ENCODE data around the gene GMPPA. TPM values are rescaled to one million over a fixed set of nuclear protein-coding genes. Genes with fewer than 3 reads are reported as not detected.

Gene GMPPA
- total and polyA plus RNA-seq, 9 of the 15 experiments (the other 6 are each of a cell fraction or from before 2014, with no cell fraction given): 7.0 to 101 (median 66.7) TPM

- peak in 1 of 4 experiments; percentile 62 for DNase-seq (ENCODE audit: extremely low read depth in 1 of 4, low spot score in 3 of 4)
- intact Hi-C loops (cut with micrococcal nuclease): loop anchor here (1.0 kb wide), 3 partner anchors 11 to 16 kb away; partner anchors contain the start of gene GMPPA
- 13% methylated on average over 5 of the region's 22 CpGs for WGBS (ENCODE audit: insufficient coverage, low coverage, missing lambda C conversion rate)
- Histone ChIP-seq H3K79me2 (ENCODE audit: control insufficient read depth, insufficient read depth, low read length) (peaks cover 14% of the 10 kb centered on the region), H2AFZ (ENCODE audit: low read depth, low read length) (no peak overlapping the region; the same call in 1 of the 2 replicates), H3K9ac (ENCODE audit: insufficient read depth in 1 of 2, low read depth in 2 of 2, low read length in 2 of 2) (peak overlapping the region; percentile 38 to 75; a peak in 2 of 4 replicates), H3K4me1 (replicated peaks in 1 of 2; ENCODE audit: control insufficient read depth in 2 of 2, insufficient read depth in 2 of 2, low read length in 2 of 2) (peaks cover 71 to 98% of the 10 kb centered on the region in 2 experiments), H3K4me2 (ENCODE audit: insufficient read depth, low read length) (peak overlapping the region; percentile 64), H3K4me3 (no peak overlapping the region; the same call in 1 of the 2 replicates), H4K20me1 (replicated peaks; ENCODE audit: control insufficient read depth, insufficient read depth, low read length) (no peaks in the 10 kb centered on the region), H3K27ac (ENCODE audit: extremely low read depth, low read depth, low read length) (peak overlapping the region; percentile 89; the same call in 2 of the 3 replicates), H3K27me3 (ENCODE audit: control insufficient read depth in 2 of 2, insufficient read depth in 2 of 2, low read length in 2 of 2) (no peaks in the 10 kb centered on the region), H3K9me3 (replicated peaks; ENCODE audit: control insufficient read depth, insufficient read depth, low read depth, low read length) (no peaks in the 10 kb centered on the region), H3K9me1 (ENCODE audit: control insufficient read depth, insufficient read depth, low read length) (no peaks in the 10 kb centered on the region), H3K36me3 (ENCODE audit: control insufficient read depth, insufficient read depth, low read length) (peaks cover 20% of the 10 kb centered on the region; the same call in 1 of the 3 replicates)
- POLR2A ChIA-PET: interaction anchor here (1.0 to 3.4 kb wide), 5 partner anchors 9 to 15 kb away, joined by 3 to 37 read pairs (median 6); partner anchors contain the start of gene GMPPA
- no peak for FAIRE-seq
- in situ Hi-C loops (cut with MboI): no loop called here
- no TSS peak for BruUV-seq (replicated peaks)
- CTCF ChIA-PET (ENCODE audit: low intra/inter-chr PET ratio): interaction anchor here (1.3 to 1.4 kb wide), 2 partner anchors 19 to 34 kb away, joined by 3 to 5 read pairs; no protein-coding TSS in a partner anchor
- ATAC-seq: peak; percentile 6; the same call in 2 of the 3 replicates
- no peak for TF ChIP-seq TCFL5 (CRISPR knock-in tag; conservative IDR thresholded peaks at IDR 0.05)
- TF ChIP-seq CBX5 (IDR thresholded peaks at IDR 0.05; ENCODE audit: borderline replicate concordance, low read depth): no peak
- 0 out of 2 replicates have a peak, but pooled peaks have one; percentile 3 for TF ChIP-seq EGR1 (conservative IDR thresholded peaks at IDR 0.05)
- TF ChIP-seq SP2 (IDR thresholded peaks at IDR 0.05; ENCODE audit: extremely low read depth, low read depth, low read length, poor library complexity, severe bottlenecking): no peak
- TF ChIP-seq HMGN3 (IDR thresholded peaks at IDR 0.05; ENCODE audit: borderline replicate concordance, extremely low read depth, insufficient read length, low read depth, low read length): peak; percentile 6
- peak; percentile 44; the same call in 1 of the 2 replicates for TF ChIP-seq POLR2G (IDR thresholded peaks at IDR 0.05; ENCODE audit: low read depth, low read length)
- TF ChIP-seq FOXJ3 (CRISPR knock-in tag; IDR thresholded peaks at IDR 0.05): no peak
- 0 out of 2 replicates have a peak, but pooled peaks have one; percentile 7 for TF ChIP-seq SMAD4 (CRISPR knock-in tag; conservative IDR thresholded peaks at IDR 0.05)
- TF ChIP-seq NR2C2 (CRISPR knock-in tag; IDR thresholded peaks at IDR 0.05): 0 out of 2 replicates have a peak, but pooled peaks have one; percentile 1
- TF ChIP-seq NR2C2 (tag; IDR thresholded peaks at IDR 0.05): peak; percentile 60
- TF ChIP-seq POLR2A (conservative IDR thresholded peaks at IDR 0.05): 0 out of 2 replicates have a peak, but pooled peaks have one; percentile 40
- no peak for TF ChIP-seq ZNF830 (CRISPR knock-in tag; IDR thresholded peaks at IDR 0.05)
- TF ChIP-seq SP1 (CRISPR knock-in tag; IDR thresholded peaks at IDR 0.05): peak; percentile 20; the same call in 1 of the 2 replicates
- peak; percentile 80; the same call in 1 of the 2 replicates for TF ChIP-seq ZBTB7A (IDR thresholded peaks at IDR 0.05; ENCODE audit: borderline replicate concordance, control insufficient read depth, low read depth, low read length)
- TF ChIP-seq ZNF740 (CRISPR knock-in tag; IDR thresholded peaks at IDR 0.05): peak; percentile 74
- 0 out of 4 replicates have a peak, but pooled peaks of 1 of the 2 experiments have one; percentile 64 for TF ChIP-seq ZNF740 (tag; IDR thresholded peaks at IDR 0.05)
- TF ChIP-seq GABPA (tag; conservative IDR thresholded peaks at IDR 0.05; ENCODE audit: low read depth): 0 out of 2 replicates have a peak, but pooled peaks have one; percentile 4
- no peak for TF ChIP-seq HLTF (IDR thresholded peaks at IDR 0.05)
- TF ChIP-seq ZKSCAN3 (CRISPR knock-in tag; IDR thresholded peaks at IDR 0.05): no peak
- TF ChIP-seq, protein P1, sequence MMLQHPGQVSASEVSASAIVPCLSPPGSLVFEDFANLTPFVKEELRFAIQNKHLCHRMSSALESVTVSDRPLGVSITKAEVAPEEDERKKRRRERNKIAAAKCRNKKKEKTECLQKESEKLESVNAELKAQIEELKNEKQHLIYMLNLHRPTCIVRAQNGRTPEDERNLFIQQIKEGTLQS (IDR thresholded peaks at IDR 0.05): no peak
- TF ChIP-seq, protein P1 (CRISPR knock-in tag; conservative IDR thresholded peaks at IDR 0.05): no peak
These were observed 11.9 kb downstream of the GMPPA start for GRCh38 chr2:219510512-219511135.

Data from K562 (cell line).